Measurements from ENCODE around the gene SIT1.
"Not testable (repeated sequence)": the region's sequence is repeated elsewhere in the genome, so short reads cannot be mapped to it uniquely, and the experiment has no call there.

Gene SIT1

DNA sequence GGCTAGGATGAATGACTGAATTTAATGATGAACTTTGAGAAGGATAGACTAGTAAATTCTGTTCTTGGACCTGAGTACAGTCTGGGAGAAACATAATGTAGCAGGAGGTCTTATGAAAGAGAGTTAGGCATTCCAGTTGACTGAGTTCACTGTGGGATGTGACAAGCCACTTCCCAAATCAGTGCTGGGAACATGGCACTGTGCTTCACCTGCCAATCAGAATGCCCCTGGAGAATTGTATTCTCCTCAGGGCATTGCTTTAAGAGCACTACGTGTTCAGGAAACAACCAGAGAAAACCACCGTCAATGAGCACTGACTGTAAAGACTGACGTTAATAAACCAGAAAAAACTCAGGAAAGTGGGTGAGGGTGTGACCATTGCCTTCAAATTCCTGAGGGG lies 8.6 kb upstream of the SIT1 start:
- DNase-seq (ENCODE audit: low spot score): no peak

DNA sequence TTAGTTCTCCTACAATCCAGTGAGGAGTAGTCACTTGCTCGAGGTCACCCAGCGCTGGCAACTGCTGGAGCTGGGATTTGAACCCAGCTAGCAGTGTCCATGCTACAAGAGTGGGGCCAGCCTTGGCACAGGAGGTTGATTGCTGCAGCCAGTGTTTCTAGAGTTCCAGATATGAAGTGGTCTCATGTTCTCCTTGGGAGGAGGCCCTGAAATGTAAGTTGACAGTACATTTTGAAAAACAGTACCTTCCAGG lies 8.2 kb upstream of the SIT1 start:
- DNase-seq (ENCODE audit: low spot score): no peak

DNA sequence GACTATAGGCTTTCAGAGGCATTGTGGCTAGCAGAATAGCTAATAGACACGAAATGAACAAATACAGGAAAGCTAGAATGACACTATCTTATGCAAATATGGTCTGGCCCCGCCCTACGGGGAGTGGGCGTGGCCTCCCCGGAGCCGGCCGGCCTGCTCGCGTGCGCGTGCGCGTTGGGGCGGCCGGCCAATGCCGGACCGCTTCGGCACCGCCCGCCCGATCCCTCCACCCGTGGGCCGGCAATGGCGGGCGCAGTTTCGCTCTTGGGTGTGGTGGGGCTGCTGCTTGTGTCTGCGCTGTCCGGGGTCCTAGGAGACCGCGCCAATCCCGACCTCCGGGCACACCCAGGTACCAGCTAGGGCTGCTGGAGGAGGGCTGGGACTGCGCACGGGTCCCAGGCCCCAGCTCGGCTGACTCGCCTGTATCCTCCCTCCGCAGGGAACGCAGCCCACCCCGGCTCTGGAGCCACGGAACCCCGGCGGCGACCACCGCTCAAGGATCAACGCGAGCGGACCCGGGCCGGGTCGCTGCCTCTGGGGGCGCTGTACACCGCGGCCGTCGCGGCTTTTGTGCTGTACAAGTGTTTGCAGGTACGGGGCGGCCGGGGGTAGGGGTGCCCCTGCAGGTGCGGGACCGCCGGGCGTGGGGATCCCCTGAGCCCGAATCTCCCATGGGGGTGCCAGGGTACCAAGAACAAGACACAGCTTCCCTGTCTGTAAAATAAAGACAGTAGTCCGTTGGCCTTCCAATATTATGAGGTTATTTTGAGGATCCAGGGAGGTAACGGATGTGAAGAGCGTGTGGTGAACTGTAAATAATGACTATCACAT lies 7.6 kb upstream of the SIT1 start, which contains the start of gene CCDC107:
TSS of gene CCDC107 (plus strand) at position 156 of the 831 bp plus-strand sequence. CDS start at position 244, 88 bp downstream.
- peak; percentile 97 for DNase-seq (ENCODE audit: low spot score)

DNA sequence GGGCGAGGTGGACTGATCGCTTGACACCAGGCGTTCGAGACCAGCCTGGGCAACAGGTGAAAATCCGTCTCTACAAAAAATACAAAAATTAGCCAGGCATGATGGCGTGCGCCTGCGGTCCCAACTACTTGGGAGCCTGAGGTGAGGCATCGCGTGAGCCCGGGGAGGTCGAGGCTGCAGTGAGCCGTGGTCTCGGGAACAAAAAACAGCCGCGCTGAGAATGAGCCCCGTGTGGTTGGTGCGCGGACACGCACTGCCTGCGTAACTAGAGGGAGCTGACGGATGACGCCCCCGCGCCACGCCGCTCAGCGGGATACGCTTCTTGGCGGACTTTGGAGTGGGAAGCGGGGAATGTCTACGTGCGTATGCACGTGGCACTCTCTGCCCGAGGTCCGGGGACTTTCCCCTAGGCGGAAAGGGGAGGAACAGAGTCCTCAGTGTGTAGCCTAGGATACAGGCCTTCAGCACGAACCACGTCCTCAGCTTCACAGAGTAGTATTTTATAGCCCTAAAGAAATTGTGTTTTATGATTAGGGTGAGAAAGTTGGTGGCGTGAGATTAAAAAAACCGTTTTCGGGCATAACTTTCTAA lies 6.9 kb upstream of the SIT1 start, which contains the start of gene RMRP:
TSS of gene RMRP (minus strand) at position 474 of the 591 bp plus-strand sequence.
- peak; percentile 78 for DNase-seq (ENCODE audit: low spot score)

DNA sequence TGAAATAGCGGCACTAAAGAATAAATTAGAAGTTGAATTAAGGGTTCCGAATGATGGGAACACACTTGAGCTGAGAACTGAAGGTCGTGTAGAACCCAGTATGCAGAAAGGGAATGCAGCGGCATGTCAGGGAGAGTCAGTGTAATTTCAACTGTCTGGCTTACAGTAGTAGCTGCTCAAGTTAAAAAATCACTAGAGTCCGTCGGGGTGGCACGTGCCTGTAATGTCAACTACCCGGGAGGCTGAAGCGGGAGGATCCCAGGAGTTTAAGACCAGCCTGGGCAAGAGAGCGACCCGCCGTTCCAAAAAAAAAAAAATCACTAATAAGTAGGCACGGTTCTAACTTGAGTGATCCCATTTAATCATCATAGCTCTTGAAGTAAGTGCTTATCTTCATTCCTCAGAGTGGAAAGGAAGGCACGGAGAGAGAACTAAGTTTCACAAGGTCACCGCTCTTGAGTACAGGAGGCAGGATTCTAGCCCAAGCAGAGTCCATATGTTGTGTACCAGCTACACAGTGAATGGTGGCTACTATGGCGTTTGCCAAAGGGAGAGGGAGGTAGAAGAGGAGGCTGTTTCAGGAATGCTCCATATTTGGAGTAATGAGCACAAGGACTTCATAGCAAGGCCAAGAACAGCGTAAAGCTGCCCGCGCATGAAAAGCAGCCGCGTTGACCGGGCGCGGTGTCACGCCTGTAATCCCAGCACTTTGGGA lies 6.3 kb upstream of the SIT1 start:
- no peak for DNase-seq (ENCODE audit: low spot score)

DNA sequence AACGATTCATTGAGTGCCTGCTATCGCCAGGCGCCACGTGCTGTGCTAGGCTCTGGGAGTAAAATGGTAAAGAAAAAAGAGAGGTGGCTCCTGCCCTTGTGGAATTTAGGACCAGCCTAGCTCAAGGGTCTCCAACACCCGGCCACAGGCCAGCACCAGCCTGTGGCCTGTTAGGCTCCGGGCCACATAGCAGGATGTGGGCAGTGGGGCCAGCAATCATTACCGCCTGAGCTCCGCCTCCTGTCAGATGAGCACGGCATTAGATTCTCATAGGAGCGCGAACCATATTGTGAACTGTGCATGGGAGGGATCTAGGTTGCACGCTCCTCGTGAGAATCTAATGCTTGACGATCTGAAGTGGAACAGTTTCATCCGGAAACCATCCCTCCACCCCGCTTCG lies 5.6 kb upstream of the SIT1 start:
- no peak for DNase-seq (ENCODE audit: low spot score)

DNA sequence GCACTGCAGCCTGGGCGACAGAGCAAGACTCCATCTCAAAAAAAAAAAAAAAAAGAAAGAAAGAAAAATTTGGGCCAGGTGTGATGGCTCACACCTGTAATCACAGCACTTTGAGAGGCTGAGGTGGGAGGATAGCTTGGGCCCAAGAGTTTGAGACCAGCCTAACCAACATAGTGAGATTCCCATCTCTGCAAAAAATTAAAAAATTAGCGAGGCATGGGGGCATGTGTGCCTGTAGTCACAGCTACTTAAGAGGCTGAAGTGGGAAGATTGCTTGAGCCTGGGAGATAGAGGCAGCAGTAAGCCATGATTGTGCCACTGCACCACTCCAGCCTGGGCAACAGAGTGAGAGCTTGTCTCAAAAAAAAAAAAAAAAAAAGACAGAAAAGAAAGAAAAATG lies 2.9 kb upstream of the SIT1 start:
- DNase-seq (ENCODE audit: low spot score): no peak

DNA sequence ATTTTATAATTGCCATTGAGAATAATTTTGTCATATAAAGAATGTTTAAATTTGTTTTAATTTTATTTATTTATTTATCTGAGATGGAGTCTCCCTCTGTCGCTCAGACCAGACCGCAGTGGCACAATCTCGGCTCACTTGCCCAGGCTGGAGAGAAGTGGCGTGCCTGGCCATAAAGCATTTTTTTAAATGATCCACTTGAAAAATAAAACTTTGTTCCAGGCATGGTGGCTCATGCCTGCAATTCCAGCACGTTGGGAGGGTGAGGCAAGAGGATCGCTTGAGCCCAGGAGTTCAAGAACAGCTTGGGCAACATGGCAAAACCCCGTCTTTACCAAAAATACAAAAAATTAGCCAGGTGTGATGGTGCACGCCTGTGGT lies 2.1 kb upstream of the SIT1 start:
- no peak for DNase-seq (ENCODE audit: low spot score)

DNA sequence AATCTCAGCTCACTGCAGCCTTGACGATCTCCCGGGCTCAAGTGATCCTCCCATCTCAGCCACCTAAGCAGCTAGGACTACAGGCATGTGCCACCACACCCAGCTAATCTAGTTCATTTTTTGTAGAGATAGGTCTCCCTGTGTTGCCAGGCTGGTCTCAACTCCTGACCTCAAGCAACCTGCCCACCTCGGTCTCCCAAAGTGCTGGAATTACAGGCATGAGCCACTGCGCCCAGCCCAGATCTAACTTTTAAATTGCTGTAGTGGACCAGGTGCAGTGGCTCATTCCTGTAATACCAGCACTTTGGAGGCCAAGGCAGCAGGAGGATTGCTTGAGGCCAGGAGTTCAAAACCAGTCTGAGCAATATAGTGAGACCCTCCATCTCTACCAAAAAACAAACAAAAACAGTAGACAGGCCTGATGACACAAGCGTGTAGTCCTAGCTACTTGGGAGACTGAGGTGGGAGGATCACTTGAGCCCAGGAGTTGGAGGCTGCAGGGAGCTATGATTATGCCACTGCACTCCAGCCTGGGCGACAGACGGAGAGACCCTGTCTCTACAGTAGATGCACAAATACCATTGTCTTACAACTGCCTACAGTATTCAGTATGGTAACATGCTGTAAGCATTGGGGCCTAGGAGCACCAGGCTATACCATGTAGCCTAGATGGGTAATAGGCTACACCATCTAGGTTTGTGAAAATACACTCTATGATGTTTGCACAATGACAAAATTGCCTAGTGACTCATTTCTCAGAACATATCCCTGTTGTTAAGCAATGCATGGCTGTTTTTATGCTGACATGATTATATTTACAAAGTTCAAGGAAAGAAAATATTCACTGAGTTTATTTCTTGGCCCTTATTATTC lies 1.5 kb upstream of the SIT1 start:
- DNase-seq (ENCODE audit: low spot score): no peak

DNA sequence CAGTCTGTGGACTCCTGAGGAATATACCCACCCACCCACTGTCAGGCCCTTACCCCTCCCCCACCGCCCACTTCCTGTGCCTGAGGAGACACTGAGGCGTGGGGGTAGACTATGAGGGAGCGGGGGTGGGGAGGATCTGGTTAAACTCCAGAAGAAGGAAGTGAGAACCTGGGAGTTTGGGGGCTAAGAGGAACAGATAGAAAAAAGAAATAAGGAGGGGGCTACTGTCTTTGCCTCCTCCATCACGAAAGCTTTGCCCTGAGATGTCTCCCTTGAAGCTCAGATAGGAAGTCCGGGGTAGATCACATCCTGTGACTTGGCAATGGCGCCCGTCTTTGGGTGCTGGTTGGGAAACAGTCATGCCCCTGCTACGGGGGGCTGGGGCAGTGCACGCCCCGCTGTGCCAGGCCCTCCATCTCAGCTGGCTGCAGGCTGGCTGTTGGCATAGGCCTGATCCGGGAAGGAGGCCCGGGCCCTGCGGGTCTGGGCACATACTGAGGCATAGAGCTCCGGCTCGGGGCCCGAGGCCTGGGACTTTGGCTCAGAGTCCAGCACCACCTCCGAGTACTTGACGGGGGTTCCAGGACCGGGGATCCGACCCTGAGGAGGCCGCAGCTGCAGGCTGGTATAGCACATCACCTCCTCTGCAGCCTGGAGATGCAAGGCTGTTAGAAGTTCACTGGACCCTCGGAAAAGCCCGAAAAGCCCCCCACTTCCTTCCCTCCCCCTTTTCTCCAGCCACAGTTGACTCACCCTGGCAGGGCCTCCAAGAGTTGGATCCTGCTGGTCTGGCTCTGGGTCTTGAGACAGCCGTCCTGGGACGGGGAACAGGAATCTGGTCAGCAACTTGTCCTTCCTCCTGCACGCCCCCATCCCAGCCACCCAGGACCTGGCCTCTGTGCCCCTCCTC lies 1.0 kb downstream of the SIT1 start:
- DNase-seq (ENCODE audit: low spot score): peak; percentile 61

DNA sequence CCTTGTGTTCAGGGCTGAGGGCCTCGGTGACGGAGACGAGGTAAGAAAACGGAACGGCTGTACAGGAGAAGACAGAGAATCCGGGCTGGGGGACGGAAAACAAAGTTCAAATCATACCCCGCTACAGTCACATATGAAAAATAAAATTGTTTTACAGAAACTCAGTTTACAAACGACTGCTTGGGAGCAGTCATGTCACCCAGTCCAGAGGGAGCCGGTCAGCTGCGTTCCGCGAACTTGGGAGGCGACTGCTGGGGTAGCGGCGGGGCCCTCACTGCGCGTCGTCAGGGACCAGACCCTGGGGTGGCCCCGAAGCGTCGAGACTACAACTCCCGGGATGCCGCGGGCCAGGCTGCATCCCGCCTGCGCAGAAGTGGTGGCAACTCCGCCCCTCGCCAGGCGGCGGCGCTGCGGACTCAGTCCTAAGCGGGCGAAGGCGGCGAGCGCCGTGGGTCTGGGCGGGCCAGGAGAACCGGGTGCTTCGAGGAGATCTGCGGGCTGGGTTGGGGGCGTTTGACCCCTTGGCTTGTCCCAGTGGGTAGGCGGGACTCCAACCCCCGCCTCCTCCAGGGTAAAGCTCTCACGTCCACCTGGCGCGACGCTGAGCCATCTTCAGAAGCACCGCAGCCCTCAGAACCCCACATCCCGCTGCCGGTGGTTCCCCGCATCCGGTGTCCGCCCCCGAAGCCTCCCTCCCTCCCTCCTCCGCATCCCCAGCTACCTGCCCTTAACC lies 4.0 kb downstream of the SIT1 start:
- DNase-seq (ENCODE audit: low spot score): peak; percentile 93

DNA sequence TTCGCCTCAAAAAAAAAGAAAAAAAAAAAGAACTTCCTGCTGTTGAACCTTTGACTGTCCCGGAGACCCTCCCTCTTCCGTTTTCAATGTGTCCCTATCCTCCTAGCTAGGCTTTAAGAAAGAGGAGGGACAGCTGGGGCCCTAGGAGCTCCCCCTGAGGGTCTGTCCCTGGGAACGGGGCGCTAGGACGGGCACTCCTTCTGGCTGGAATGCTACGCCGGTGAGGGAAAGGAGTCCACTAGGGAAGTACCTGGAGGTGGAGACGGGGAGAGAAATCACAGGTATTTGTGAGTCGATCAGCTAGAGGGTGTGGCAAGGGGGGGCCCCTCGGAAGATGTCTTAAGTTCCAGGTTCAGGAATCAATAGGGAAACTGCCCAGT lies 4.6 kb downstream of the SIT1 start:
- no peak for DNase-seq (ENCODE audit: low spot score)

DNA sequence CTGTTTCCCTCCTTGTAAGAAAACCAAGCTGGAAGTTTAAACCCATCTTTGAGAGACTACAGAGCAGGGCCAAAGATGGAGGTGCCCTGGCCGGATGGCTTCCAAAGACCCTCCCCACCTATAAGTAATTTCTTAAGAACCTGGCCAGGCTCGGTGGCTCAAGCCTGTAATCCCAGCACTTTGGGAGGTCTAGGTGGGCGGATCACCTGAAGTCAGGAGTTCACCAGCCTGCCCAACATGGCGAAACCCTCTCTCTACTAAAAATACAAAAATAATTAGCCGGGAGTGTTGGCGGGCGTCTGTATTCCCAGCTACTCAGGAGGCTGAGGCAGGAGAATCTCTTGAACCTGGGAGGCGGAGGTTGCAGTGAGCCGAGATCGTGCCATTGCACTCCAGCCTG lies 5.0 kb downstream of the SIT1 start:
- DNase-seq (ENCODE audit: low spot score): not testable (repeated sequence)

DNA sequence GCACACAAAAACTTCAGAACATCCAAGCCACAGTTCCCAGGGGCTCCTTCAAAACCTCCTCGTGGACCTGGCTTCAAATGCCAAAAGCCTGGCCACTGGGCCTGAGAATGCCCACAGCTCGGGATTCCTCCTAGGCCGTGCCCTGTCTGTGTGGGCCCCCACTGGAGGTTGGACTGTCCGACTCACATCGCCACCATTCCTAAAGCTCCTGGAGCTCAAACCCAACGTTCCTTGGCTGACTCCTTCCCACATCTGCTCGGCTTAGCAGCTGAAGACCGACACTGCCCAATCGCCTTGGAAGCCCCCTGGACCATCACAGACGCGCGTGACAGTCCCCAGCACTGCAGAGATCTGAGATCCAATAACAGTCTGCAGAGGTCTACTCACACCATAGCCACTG lies 7.7 kb downstream of the SIT1 start:
- no peak for DNase-seq (ENCODE audit: low spot score)

DNA sequence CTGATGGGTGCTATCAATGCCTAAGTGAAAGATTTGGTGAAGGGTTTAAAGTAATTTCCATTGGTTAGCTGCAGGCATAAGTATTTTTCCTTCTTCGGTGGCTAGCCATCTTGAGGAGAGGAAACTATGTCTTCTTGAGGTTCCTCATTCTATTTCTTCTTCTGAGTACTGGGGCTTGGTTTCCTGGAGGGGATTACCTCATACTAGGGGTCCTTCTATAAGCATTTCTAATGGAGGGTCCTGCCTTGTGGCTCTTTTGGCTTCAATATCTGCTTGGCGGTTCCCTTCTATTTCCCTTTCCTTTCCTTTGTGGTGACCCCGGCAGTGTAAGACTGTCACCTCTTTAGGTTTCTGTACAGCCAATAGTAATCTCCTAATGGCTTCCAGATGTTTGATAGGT lies 9.3 kb downstream of the SIT1 start:
- DNase-seq (ENCODE audit: low spot score): not testable (repeated sequence)

DNA sequence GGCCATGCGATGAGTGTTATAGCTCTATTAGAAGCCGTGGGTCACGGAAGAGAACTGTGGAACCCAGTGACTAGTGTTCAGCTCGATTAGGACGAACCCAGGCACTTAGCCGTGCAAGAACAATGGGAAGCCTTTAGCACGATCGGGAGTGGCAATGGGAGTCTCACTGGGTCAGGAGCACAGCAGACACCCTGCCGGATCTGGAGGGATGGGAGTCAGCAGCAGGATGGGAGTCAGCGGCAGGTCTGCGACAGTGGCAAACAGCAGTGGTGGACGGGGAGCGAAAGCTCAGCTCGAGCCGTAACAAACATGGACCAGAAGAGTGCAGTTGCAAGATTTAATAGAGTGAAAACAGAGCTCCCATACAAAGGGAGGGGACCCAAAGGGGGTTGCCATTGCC lies 10.3 kb downstream of the SIT1 start:
- not testable (repeated sequence) for DNase-seq (ENCODE audit: low spot score)

DNA sequence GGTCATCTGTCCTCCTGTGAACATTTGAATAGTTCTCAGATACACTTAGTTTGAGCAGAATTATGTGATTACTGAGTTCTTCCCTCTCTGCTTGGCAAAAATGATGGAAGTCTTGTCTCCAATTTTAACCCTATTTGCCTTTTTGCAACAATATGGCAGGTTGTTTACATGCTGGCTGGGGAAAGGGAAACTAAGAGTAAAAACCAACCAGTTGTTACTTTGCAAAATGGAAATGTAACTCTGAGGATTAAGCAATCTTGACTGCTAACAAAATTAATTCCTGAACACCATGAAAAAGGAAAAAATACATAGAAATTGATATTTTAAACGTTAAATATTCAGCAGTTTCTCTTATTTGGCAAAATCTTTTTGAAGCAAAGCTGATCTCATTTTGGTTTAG lies 11.1 kb downstream of the SIT1 start:
- DNase-seq (ENCODE audit: low spot score): no peak

DNA sequence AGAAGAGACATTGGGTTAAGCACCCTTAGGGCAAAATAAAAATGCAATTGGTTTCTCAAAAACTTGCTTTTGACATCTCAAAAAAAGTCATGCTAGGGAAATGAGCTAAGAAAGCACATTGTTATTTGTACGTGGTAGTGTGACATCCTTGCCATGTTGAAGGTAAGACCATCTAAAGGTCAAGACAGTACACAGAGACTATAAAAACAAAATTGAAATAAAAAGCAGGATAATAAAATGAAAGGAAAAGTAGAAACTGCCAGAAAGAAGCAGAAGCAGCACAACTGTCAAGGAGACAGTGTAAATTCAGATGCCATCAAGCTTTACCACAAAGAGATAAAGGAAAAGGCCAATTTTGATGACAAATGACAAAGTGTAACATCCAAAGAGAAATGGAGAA lies 11.5 kb downstream of the SIT1 start:
- DNase-seq (ENCODE audit: low spot score): not testable (repeated sequence)

DNA sequence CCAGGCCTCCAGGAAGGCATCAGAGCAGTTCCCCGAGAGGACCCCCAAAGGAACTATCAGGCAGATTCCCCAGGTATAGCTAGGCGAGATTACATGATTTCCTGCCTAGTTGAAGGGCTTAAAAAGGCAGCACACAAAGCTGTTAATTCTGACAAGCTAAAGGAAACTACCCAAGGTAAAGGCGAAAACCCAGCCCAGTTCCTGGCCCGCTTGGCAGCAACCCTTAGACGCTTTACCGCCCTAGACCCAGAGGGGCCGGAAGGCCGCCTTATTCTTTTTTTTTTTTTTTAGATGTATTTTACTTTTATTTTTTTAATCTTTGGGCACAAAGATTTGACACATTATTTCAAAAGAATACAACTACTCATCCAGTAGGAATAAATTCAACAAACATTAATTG lies 12.0 kb downstream of the SIT1 start:
- not testable (repeated sequence) for DNase-seq (ENCODE audit: low spot score)

DNA sequence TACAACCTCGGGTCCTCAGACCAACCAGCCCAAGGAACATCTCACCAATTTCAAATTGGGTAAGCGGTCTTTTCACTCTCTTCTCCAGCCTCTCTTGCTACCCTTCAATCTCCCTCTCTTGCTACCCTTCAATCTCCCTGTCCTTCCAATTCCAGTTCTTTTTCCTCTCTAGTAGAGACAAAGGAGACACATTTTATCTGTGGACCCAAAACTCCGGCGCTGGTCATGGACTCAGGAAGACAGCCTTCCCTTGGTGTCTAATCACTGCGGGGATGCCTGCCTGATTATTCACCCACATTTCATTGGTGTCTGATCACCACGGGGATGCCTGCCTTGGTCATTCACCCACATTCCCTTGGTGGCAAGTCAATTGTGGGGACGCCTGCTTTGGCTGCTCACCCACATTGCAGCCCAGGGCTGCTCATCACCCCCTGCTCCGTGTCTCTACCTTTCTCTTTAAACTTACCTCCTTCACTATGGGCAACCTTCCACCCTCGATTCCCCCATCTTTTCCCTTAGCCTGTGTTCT lies 13.2 kb downstream of the SIT1 start:
- DNase-seq (ENCODE audit: low spot score): not testable (repeated sequence)

Measured in germinal center (tissue), 1 donor.